ENCODE data around the gene OR2V1.
"Not testable (repeated sequence)": the region's sequence is repeated elsewhere in the genome, so short reads cannot be mapped to it uniquely, and the experiment has no call there.

GRCh38 chr5:181097759-181098491 is 33.0 kb downstream of the OR2V1 start:
- TF ChIP-seq CTCF (optimal IDR thresholded peaks at IDR 0.05 in 1 of 3, IDR thresholded peaks at IDR 0.05 in 1 of 3, conservative IDR thresholded peaks at IDR 0.05 in 1 of 3; ENCODE audit: extremely low read depth in 1 of 3, insufficient read depth in 2 of 3, low read length in 3 of 3); EZH2 (IDR thresholded peaks at IDR 0.05; ENCODE audit: low read length): not testable (repeated sequence)

Data from keratinocyte (primary cell).